Frontal cortex (tissue), 4 donors: Measurements from ENCODE around the gene KCNH1. TPM values are rescaled to one million over a fixed set of nuclear protein-coding genes. Genes with fewer than 3 reads are reported as not detected.

Experiments used
- DNase-seq, 2 donors: peaks; one replicate each; pipeline ENCODE4 v3.0.0; 2012; ENCODE audit warnings: low spot score in 2 of 2
- FAIRE-seq: peaks from 2 replicates; lab custom pipeline; 2012; peaks lifted over from hg19 to GRCh38; lab: Jason Lieb, UNC
- total RNA-seq: library from RNA; depleted of rRNA; stranded (reverse); fragments of >200 nt; gene quantifications from one replicate; pipeline ENCODE4 v1.2.3, GENCODE V29; 2014
- donor health status: control.
- donor health status: control.
- donor health status: control.

Gene KCNH1
- total RNA-seq, 1 donor from 2014 or later = 10.6 TPM

- no peak for FAIRE-seq
- no peak for DNase-seq
Observed at GRCh38 chr1:210900820-210901219, 233.1 kb downstream of the KCNH1 start.

- DNase-seq = no peak
- FAIRE-seq = no peak
Observed at GRCh38 chr1:210900079-210900478, 233.9 kb downstream of the KCNH1 start.

GRCh38 chr1:210899676-210900075 lies 234.3 kb downstream of the KCNH1 start:
- no peak for FAIRE-seq

GRCh38 chr1:210898473-210898872 lies 235.5 kb downstream of the KCNH1 start:
- DNase-seq (no peak), FAIRE-seq (no peak)

More at GRCh38 chr1:210899676-210900075, 234.3 kb downstream of the KCNH1 start:
- DNase-seq = no peak

- DNase-seq = no peak
- FAIRE-seq = no peak
Observed at GRCh38 chr1:210883821-210884220, 250.1 kb downstream of the KCNH1 start.

- FAIRE-seq (no peak), DNase-seq (no peak)
Observed at GRCh38 chr1:210882414-210883221, 251.3 kb downstream of the KCNH1 start.

GRCh38 chr1:210878564-210878963 lies 255.4 kb downstream of the KCNH1 start:
- no peak for DNase-seq
- FAIRE-seq = no peak

- FAIRE-seq (no peak), DNase-seq (no peak)
Observed at GRCh38 chr1:210876275-210876674, 257.7 kb downstream of the KCNH1 start.

- FAIRE-seq (no peak), DNase-seq (no peak)
Observed at GRCh38 chr1:210866532-210866931, 267.4 kb downstream of the KCNH1 start.

- no peak for DNase-seq
- FAIRE-seq = no peak
Observed at GRCh38 chr1:210857705-210858104, 276.2 kb downstream of the KCNH1 start.

- no peak for DNase-seq
- FAIRE-seq = no peak
Observed at GRCh38 chr1:210857146-210857663, 276.7 kb downstream of the KCNH1 start.

- no peak for FAIRE-seq
- no peak for DNase-seq
Observed at GRCh38 chr1:210855440-210855839, 278.5 kb downstream of the KCNH1 start.

- FAIRE-seq (no peak), DNase-seq (no peak)
Observed at GRCh38 chr1:210853276-210853675, 280.7 kb downstream of the KCNH1 start.

- FAIRE-seq (peak; percentile 89), DNase-seq (peak; percentile 12 to 26)
Observed at GRCh38 chr1:210850556-210850955, 283.4 kb downstream of the KCNH1 start.

- FAIRE-seq = no peak
- DNase-seq = no peak
Observed at GRCh38 chr1:210848474-210848873, 285.5 kb downstream of the KCNH1 start.

- no peak for DNase-seq
Observed at GRCh38 chr1:210841926-210842625, 291.9 kb downstream of the KCNH1 start.

GRCh38 chr1:210830034-210831028 lies 303.6 kb downstream of the KCNH1 start:
- no peak for DNase-seq
- FAIRE-seq = no peak

More at GRCh38 chr1:210841926-210842625, 291.9 kb downstream of the KCNH1 start:
- no peak for FAIRE-seq

GRCh38 chr1:210828996-210829596 lies 304.9 kb downstream of the KCNH1 start:
- no peak for DNase-seq
- FAIRE-seq = no peak

- no peak for FAIRE-seq
Observed at GRCh38 chr1:210827481-210827880, 306.5 kb downstream of the KCNH1 start.

More at GRCh38 chr1:210827481-210827880, 306.5 kb downstream of the KCNH1 start:
- no peak for DNase-seq
